Mammary epithelial cell (primary cell): Measurements from ENCODE around the gene KDM4C.

Source experiments
- EZH2 ChIP-seq: IDR thresholded peaks from 2 replicates; pipeline ENCODE4 v1.6.1; 2012; ENCODE audit warnings: low read length, inconsistent platforms, borderline replicate concordance
- TF ChIP-seq, protein P1 (sequence below), 2 donors: IDR thresholded peaks in 1 of 2; conservative IDR thresholded peaks in 1 of 2; 2 replicates each; pipeline ENCODE4 v1.5.1; 2011 to 2012; ENCODE audit warnings: inconsistent platforms in 2 of 2, low read length in 2 of 2, mild to moderate bottlenecking in 2 of 2, control low read depth in 1 of 2, low read depth in 1 of 2; ENCODE audit not compliant: insufficient read depth in 1 of 2; ENCODE audit errors: extremely low read depth in 1 of 2

DNA sequence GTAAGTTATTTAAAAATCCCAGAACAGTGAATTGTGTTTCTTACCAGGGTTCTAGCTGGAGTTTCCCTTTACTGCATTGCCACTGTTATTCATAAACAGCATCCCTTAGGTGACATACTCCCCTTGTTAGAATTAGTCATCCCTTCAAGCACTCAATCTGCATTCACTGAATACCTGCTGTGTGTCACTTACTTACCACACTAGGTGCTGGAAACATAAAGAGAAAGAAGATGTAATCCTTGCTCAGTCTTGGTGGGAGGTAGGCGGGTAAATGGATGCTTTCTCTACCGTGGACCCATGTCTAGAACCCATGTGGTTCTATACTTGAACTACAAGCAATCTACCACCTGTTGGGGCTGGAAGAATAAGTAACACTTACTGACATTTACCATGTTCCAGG, 371.6 kb downstream of the KDM4C start:
- TF ChIP-seq, protein P1, sequence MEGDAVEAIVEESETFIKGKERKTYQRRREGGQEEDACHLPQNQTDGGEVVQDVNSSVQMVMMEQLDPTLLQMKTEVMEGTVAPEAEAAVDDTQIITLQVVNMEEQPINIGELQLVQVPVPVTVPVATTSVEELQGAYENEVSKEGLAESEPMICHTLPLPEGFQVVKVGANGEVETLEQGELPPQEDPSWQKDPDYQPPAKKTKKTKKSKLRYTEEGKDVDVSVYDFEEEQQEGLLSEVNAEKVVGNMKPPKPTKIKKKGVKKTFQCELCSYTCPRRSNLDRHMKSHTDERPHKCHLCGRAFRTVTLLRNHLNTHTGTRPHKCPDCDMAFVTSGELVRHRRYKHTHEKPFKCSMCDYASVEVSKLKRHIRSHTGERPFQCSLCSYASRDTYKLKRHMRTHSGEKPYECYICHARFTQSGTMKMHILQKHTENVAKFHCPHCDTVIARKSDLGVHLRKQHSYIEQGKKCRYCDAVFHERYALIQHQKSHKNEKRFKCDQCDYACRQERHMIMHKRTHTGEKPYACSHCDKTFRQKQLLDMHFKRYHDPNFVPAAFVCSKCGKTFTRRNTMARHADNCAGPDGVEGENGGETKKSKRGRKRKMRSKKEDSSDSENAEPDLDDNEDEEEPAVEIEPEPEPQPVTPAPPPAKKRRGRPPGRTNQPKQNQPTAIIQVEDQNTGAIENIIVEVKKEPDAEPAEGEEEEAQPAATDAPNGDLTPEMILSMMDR (conservative IDR thresholded peaks at IDR 0.05 in 1 of 2, IDR thresholded peaks at IDR 0.05 in 1 of 2; ENCODE audit: extremely low read depth in 1 of 2, insufficient read depth in 1 of 2, low read depth in 1 of 2, low read length in 2 of 2) = no peak
- no peak for TF ChIP-seq EZH2
